Subcutaneous abdominal adipose tissue (tissue), 5 donors: ENCODE results near the gene MED13L.
A peak's percentile ranks its signal among the peaks of the same experiment; 100 is the strongest.

ENCODE experiments used
- H3K27ac ChIP-seq: one replicate; pipeline ENCODE4 v1.7.0; 2013; ENCODE audit warnings: low read depth, mild to moderate bottlenecking, inconsistent platforms, low read length, moderate library complexity
- H3K27me3 ChIP-seq, 5 donors: one replicate each; pipeline ENCODE4 v1.7.0; 2013; ENCODE audit warnings: low read length in 5 of 5, inconsistent platforms in 1 of 5; ENCODE audit not compliant: control insufficient read depth in 5 of 5, insufficient read depth in 4 of 5
- H3K36me3 ChIP-seq, 5 donors: one replicate each; pipeline ENCODE4 v1.7.0; 2013; ENCODE audit warnings: low read length in 5 of 5; ENCODE audit not compliant: control insufficient read depth in 5 of 5, insufficient read depth in 5 of 5
- H3K4me1 ChIP-seq, 5 donors: one replicate each; pipeline ENCODE4 v1.7.0; 2013; ENCODE audit warnings: low read length in 5 of 5, mild to moderate bottlenecking in 3 of 5, moderate library complexity in 1 of 5; ENCODE audit not compliant: control insufficient read depth in 5 of 5, insufficient read depth in 5 of 5
- H3K4me3 ChIP-seq, 5 donors: one replicate each; pipeline ENCODE4 v1.7.0; 2013; ENCODE audit warnings: low read length in 5 of 5, low read depth in 1 of 5
- H3K9ac ChIP-seq, 5 donors: one replicate each; pipeline ENCODE4 v1.7.0; 2013; ENCODE audit warnings: low read length in 5 of 5, mild to moderate bottlenecking in 4 of 5, moderate library complexity in 3 of 5
- H3K9me3 ChIP-seq, 5 donors: one replicate each; pipeline ENCODE4 v1.7.0; 2013; ENCODE audit warnings: low read length in 5 of 5; ENCODE audit not compliant: control insufficient read depth in 5 of 5
- donor health status: healthy.
- donor health status: healthy.
- donor health status: healthy.
- donor health status: healthy.
- donor health status: healthy.

MED13L gene

DNA sequence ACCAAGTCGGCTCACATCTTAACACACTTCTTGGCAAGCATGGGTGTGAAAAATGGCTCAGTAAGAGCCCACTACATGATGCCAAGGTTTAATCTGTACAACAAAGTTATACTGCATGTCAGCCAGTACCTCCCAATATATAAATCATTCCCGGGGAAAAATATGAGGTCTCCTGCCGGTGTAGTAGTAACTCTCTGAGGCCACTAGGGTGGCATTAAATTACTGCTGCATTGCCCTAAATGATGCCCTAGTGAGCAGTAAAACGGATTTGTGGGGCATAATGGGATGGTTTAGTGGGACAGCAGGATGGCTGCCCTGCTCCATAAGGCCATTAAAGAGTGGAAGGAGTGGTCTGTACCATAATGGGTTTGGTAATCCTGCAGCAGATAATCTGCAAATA lies 267.7 kb downstream of the MED13L start:
- Histone ChIP-seq H3K4me1 (no peaks in the 10 kb centered on the region), H3K4me3 (no peak overlapping the region), H3K27ac (no peak overlapping the region), H3K9ac (peak overlapping the region in 1 of 5 donors; percentile 7), H3K9me3 (no peaks in the 10 kb centered on the region), H3K27me3 (no peaks in the 10 kb centered on the region), H3K36me3 (peaks cover 42 to 87% (median 67%) of the 10 kb centered on the region in 5 donors)

DNA sequence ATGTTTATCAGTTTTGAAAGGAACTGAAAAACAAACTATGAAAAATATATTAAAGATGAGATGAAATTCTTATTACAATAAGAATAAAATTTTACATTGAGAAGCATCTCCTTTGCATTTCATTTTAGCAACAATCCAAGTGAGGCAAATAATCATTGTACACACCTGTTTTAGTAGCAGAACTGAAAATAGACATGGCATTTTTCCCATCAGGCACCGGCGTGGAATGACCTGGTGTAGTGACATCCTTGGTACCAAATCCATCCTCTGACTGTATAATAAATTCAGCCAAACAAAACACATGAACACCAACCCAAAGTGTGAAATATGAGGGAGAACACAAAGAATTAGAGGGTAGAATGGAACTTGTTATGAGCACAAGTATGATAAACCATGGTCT lies 271.4 kb downstream of the MED13L start:
- Histone ChIP-seq H3K27me3 (no peaks in the 10 kb centered on the region), H3K4me1 (peaks cover 0 to 8% (median 0%) of the 10 kb centered on the region in 5 donors), H3K27ac (no peak overlapping the region), H3K9ac (no peak overlapping the region), H3K36me3 (peaks cover 24 to 70% (median 50%) of the 10 kb centered on the region in 5 donors), H3K9me3 (no peaks in the 10 kb centered on the region), H3K4me3 (no peak overlapping the region)

DNA sequence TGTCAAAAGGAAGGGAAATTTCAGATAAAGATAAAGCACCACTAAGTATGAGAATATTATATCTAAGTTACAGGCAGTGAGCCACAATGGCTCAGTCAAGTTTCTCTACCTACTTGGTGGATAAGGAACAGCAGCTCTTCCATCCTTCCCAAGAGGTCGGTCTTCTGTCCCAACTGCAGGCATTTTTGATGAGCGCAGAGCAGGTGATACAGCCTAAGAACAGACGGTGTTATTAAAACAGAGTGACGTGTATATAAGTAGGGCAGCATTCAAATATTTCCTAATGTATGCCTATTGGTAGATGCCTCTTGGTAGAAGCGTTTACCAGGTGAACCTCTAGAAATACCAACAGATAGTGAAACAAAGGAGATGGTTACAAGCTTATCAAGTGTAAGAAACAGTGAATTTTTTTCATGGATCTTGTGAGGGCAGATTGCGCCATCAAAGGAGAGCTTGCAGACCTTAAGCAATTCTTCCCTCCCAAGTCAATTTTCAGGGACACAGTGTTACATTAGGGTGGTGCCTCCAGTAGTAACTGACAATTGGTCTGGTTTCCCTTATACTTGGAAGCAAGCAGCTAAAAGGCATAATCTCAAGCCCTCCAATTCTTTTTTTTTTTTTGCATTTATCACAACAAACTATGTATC lies 274.5 kb downstream of the MED13L start:
- Histone ChIP-seq H3K4me1 (peaks cover 0 to 15% (median 5%) of the 10 kb centered on the region in 5 donors), H3K27me3 (no peaks in the 10 kb centered on the region), H3K36me3 (peaks cover 24 to 51% (median 29%) of the 10 kb centered on the region in 5 donors), H3K27ac (no peak overlapping the region), H3K9me3 (no peaks in the 10 kb centered on the region), H3K9ac (no peak overlapping the region), H3K4me3 (no peak overlapping the region)

- Histone ChIP-seq H3K9ac (no peak overlapping the region), H3K27ac (no peak overlapping the region), H3K4me1 (peaks cover 0 to 15% (median 5%) of the 10 kb centered on the region in 5 donors), H3K4me3 (no peak overlapping the region), H3K27me3 (no peaks in the 10 kb centered on the region), H3K36me3 (peaks cover 19 to 47% (median 24%) of the 10 kb centered on the region in 5 donors), H3K9me3 (no peaks in the 10 kb centered on the region)
These were observed 277.2 kb downstream of the MED13L start for GRCh38 chr12:116000252-116000651.

DNA sequence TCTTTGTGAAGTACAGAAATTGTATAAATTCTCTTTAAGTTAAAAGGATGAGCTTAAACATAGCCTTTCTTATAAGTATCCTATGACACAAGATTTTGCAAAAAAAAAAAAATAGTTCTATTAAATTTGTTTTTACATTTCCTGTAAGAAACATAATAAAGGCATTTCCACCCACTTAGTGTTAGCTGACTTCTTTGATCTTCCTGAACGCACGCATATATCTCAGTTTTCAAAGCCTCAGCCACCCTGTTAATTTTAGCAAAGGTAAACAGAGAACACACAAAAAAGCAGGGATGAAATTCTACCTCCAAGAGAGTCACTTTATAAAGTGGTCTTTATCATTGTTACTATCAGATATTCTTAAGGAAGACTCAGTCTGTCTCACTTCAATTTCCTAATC lies 277.9 kb downstream of the MED13L start:
- Histone ChIP-seq H3K36me3 (peaks cover 14 to 53% (median 28%) of the 10 kb centered on the region in 5 donors), H3K4me3 (no peak overlapping the region)

DNA sequence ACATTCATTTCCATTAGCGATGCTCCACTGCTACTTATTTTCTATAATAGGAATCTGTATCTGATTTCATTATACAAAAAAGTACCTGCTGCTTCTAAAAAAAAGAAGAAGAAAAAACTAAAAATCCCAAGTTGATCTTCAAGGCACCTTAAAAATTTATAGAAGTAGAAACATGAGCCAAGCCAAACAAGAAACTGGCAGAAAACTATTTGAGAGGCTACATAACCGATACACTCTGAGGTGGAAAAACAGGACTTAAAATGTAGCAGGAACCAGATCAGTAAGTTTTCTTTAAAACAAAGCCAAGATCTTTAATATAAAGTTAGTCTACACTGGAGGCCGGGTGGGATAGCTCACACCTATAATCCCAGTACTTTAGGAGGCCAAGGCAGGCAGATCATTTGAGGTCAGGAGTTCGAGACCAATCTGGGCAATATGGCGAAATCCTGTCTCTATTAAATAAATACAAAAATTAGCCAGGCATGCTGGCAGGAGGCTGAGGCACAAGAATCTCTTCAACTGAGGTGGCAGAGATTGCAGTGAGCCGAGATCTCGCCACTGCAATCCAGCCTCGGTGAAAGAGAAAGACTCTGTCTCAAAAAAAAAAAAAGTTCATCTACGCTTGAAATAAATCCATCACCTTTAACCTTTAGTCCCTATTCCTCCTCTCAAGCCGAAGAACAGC lies 278.6 kb downstream of the MED13L start:
- peaks cover 0 to 18% (median 7%) of the 10 kb centered on the region in 5 donors for H3K4me1 ChIP-seq
- no peaks in the 10 kb centered on the region for H3K27me3 ChIP-seq
- no peaks in the 10 kb centered on the region for H3K9me3 ChIP-seq
- peak overlapping the region in 1 of 5 donors; percentile 11 for H3K9ac ChIP-seq
- H3K27ac ChIP-seq, result peak overlapping the region; percentile 20
- no peak overlapping the region for H3K4me3 ChIP-seq
- peaks cover 14 to 57% (median 32%) of the 10 kb centered on the region in 5 donors for H3K36me3 ChIP-seq

More for the DNA sequence above, 277.9 kb downstream of the MED13L start:
- H3K27me3 ChIP-seq, result no peaks in the 10 kb centered on the region
- no peak overlapping the region for H3K9ac ChIP-seq
- no peak overlapping the region for H3K27ac ChIP-seq
- H3K9me3 ChIP-seq, result no peaks in the 10 kb centered on the region
- peaks cover 0 to 15% (median 5%) of the 10 kb centered on the region in 5 donors for H3K4me1 ChIP-seq

GRCh38 chr12:115998119-115998633 lies 279.3 kb downstream of the MED13L start:
- peak overlapping the region in 1 of 5 donors; percentile 11 for H3K9ac ChIP-seq
- peak overlapping the region; percentile 13 for H3K27ac ChIP-seq
- H3K36me3 ChIP-seq, result peaks cover 14 to 59% (median 33%) of the 10 kb centered on the region in 5 donors

GRCh38 chr12:115993737-115994136 lies 283.8 kb downstream of the MED13L start:
- Histone ChIP-seq H3K4me3 (peak overlapping the region in 1 of 5 donors; percentile 11), H3K27ac (peak overlapping the region; percentile 41), H3K9me3 (no peaks in the 10 kb centered on the region), H3K36me3 (peaks cover 28 to 64% (median 45%) of the 10 kb centered on the region in 5 donors), H3K9ac (no peak overlapping the region), H3K27me3 (no peaks in the 10 kb centered on the region), H3K4me1 (peaks cover 0 to 22% (median 18%) of the 10 kb centered on the region in 5 donors)

More at GRCh38 chr12:115998119-115998633, 279.3 kb downstream of the MED13L start:
- H3K27me3 ChIP-seq, result no peaks in the 10 kb centered on the region
- peaks cover 0 to 20% (median 12%) of the 10 kb centered on the region in 5 donors for H3K4me1 ChIP-seq
- H3K4me3 ChIP-seq, result no peak overlapping the region
- no peaks in the 10 kb centered on the region for H3K9me3 ChIP-seq

DNA sequence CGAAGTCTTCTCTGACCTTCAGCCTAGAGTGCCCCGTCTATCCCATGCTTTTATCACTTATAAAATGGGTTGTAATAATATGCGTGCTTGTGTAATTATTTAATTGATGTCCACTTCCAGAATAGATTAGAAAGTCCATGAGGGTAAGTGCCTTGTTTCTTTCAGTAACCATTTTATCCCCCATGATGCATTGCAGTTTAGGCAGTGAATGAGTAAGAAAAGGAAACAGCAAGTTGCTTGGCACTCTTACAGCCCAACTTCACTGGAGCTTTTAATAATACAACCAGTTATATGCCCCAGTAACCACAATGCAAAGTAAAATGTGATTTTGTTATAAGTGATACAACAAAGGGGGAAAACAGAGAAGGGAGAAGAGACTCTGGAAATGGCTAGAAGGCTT lies 287.3 kb downstream of the MED13L start:
- no peaks in the 10 kb centered on the region for H3K27me3 ChIP-seq
- H3K36me3 ChIP-seq, result peaks cover 24 to 62% (median 48%) of the 10 kb centered on the region in 5 donors
- H3K9me3 ChIP-seq, result no peaks in the 10 kb centered on the region
- H3K9ac ChIP-seq, result no peak overlapping the region
- peaks cover 0 to 34% (median 25%) of the 10 kb centered on the region in 5 donors for H3K4me1 ChIP-seq
- H3K27ac ChIP-seq, result no peak overlapping the region
- H3K4me3 ChIP-seq, result no peak overlapping the region
